ENCODE measurements around the gene ADGRA1. TPM values are rescaled to one million over a fixed set of nuclear protein-coding genes. Genes with fewer than 3 reads are reported as not detected.

The ADGRA1 gene
- total RNA-seq, 1 donor from 2014 or later, result not detected

GRCh38 chr10:133154411-133154810, 66.7 kb downstream of the ADGRA1 start:
- no peak for DNase-seq
- Histone ChIP-seq H3K27me3 (no peaks in the 10 kb centered on the region), H3K4me3 (no peak overlapping the region), H3K27ac (no peak overlapping the region), H3K4me1 (no peaks in the 10 kb centered on the region), H3K9me3 (no peaks in the 10 kb centered on the region), H3K36me3 (no peaks in the 10 kb centered on the region)
- intact Hi-C loops (cut with DNase I), result no loop called here
- no peak for ATAC-seq
- TF ChIP-seq, protein P1, sequence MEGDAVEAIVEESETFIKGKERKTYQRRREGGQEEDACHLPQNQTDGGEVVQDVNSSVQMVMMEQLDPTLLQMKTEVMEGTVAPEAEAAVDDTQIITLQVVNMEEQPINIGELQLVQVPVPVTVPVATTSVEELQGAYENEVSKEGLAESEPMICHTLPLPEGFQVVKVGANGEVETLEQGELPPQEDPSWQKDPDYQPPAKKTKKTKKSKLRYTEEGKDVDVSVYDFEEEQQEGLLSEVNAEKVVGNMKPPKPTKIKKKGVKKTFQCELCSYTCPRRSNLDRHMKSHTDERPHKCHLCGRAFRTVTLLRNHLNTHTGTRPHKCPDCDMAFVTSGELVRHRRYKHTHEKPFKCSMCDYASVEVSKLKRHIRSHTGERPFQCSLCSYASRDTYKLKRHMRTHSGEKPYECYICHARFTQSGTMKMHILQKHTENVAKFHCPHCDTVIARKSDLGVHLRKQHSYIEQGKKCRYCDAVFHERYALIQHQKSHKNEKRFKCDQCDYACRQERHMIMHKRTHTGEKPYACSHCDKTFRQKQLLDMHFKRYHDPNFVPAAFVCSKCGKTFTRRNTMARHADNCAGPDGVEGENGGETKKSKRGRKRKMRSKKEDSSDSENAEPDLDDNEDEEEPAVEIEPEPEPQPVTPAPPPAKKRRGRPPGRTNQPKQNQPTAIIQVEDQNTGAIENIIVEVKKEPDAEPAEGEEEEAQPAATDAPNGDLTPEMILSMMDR (IDR thresholded peaks at IDR 0.05), result no peak

- H3K4me1 ChIP-seq, result no peaks in the 10 kb centered on the region
- no peaks in the 10 kb centered on the region for H3K27me3 ChIP-seq
- TF ChIP-seq, protein P1 (IDR thresholded peaks at IDR 0.05), result no peak
- H3K36me3 ChIP-seq, result no peaks in the 10 kb centered on the region
- intact Hi-C loops (cut with DNase I), result no loop called here
- H3K9me3 ChIP-seq, result no peaks in the 10 kb centered on the region
- DNase-seq (peak; percentile 61), ATAC-seq (no peak)
- H3K4me3 ChIP-seq, result no peak overlapping the region
- no peak overlapping the region for H3K27ac ChIP-seq
These were observed 67.5 kb downstream of the ADGRA1 start for GRCh38 chr10:133154996-133155778.

DNA sequence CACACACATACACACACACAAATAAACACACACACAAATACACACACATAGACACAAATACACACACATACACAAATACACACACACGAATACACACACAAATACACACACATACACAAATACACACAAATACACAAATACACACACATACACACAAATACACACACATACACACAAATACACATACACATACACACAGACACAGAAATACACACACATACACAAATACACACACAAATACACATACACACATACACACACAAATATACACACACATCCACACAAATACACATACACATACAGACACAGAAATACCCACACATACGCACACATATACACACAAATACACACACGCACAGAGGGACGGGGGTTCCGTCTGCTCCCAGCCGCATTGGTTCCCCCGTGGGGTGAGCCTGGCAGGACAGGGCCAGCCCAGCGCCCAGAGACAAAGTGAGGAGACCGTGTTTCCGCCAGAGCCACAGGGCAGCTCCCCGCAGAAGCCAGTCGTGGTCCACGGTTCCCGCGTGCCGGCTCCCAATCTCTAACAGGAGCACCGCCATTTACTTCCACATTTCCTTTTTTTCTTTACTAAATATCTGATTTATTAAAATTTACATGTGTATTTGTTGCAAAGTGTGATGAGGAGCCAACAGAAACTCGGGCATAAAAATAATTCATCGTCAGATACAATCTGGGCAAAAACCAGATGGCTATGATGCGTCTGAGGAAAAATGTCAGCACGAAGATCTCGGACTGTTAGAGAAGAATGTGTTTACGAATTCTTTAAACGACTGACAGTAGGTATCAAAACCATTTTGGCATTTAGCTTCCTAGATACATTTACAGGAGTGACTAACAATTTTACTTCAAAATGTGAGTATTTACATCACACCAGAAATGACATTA, 69.2 kb downstream of the ADGRA1 start:
- Histone ChIP-seq H3K27ac (no peak overlapping the region), H3K9me3 (no peaks in the 10 kb centered on the region), H3K4me3 (no peak overlapping the region), H3K4me1 (peaks cover 7% of the 10 kb centered on the region), H3K27me3 (peaks cover 16% of the 10 kb centered on the region), H3K36me3 (no peaks in the 10 kb centered on the region)
- intact Hi-C loops (cut with DNase I), result no loop called here
- ATAC-seq, result no peak
- TF ChIP-seq, protein P1 (IDR thresholded peaks at IDR 0.05), result no peak
- no peak for DNase-seq

DNA sequence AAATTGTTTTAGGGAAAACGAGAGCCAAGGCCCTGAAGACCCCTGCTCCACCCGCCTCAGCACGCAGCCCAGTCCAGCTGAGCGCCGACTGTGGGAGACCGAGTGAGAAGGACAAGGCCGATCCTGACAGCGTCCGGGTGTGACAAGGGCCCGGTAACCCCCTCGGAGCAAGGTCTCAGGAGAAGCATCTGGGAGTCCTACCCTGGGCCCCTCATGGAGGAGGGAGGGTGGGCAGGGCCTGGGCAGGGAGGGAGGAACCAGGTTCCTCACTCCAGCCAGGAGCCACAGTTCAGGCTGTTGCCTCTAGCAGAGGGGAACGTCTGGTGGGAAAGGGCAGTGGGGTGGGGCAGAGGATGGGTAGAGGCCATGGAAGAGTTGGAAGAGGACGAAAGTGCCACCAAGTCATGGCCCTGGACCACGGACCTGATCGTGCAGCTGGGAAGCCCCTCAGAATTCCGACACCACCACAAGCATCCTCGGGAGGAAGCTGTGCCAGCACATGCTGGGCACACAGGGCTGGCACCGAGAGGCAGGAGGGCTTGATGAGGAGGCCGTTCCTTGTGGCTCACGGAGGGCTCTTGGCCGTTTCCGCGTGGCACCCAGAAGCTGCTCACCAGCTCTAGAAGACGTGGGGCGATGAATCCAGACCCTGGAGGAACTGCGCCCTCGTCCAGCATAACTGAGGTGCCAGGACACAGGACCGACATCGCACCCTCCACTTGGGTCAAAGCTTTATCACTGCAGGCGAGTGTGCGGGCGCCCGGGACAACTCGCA, 70.1 kb downstream of the ADGRA1 start:
- intact Hi-C loops (cut with DNase I), result no loop called here
- TF ChIP-seq, protein P1 (IDR thresholded peaks at IDR 0.05), result no peak
- DNase-seq (no peak), ATAC-seq (no peak)
- Histone ChIP-seq H3K4me3 (no peak overlapping the region), H3K27ac (no peak overlapping the region), H3K27me3 (peaks cover 25% of the 10 kb centered on the region), H3K36me3 (no peaks in the 10 kb centered on the region), H3K9me3 (no peaks in the 10 kb centered on the region), H3K4me1 (peaks cover 7% of the 10 kb centered on the region)

- TF ChIP-seq, protein P1 (IDR thresholded peaks at IDR 0.05), result no peak
- ATAC-seq (no peak), DNase-seq (no peak)
- peaks cover 30% of the 10 kb centered on the region for H3K27me3 ChIP-seq
- H3K36me3 ChIP-seq, result no peaks in the 10 kb centered on the region
- peaks cover 7% of the 10 kb centered on the region for H3K4me1 ChIP-seq
- no peak overlapping the region for H3K4me3 ChIP-seq
- no peak overlapping the region for H3K27ac ChIP-seq
- intact Hi-C loops (cut with DNase I), result no loop called here
- H3K9me3 ChIP-seq, result no peaks in the 10 kb centered on the region
These were observed 70.7 kb downstream of the ADGRA1 start for GRCh38 chr10:133158437-133158755.

All from upper lobe of right lung (tissue), 1 donor.